Measurements from ENCODE around the gene WNT3. TPM values are rescaled to one million over a fixed set of nuclear protein-coding genes. Genes with fewer than 3 reads are reported as not detected.

WNT3 gene
- total and polyA plus RNA-seq, 2 experiments from 2014 or later, result 6.1 to 7.3 TPM

DNA sequence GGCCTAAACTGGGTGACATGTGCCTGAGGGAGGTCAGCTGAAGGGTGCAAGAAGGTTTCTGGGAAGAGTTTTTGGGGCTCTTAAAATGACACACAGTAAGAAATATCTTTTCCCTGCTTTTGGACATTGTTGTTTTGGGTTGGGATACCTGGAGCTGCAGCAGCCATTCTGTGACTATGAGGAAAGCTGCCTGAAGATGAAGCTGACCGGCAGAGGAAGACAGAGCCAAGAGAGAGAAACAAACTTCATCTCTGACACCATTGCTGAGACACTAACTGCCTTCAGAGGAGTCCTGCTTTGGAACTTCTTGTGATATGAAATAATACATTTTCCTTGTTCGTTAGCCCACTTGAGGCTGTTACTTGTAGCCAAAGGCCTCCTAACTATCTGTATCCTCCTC is 8.8 kb upstream of the WNT3 start:
- 96% methylated on average over 2 of the region's 2 CpGs for WGBS (ENCODE audit: low lambda C conversion rate, missing lambda C conversion rate)
- no peaks in the 10 kb centered on the region for H3K9me3 ChIP-seq (ENCODE audit: low read depth)
- H4K20me1 ChIP-seq (ENCODE audit: insufficient read depth, poor library complexity, severe bottlenecking), result no peaks in the 10 kb centered on the region
- H3K36me3 ChIP-seq (replicated peaks; ENCODE audit: insufficient read depth, low read depth), result no peaks in the 10 kb centered on the region
- no peaks in the 10 kb centered on the region for H3K9me2 ChIP-seq (replicated peaks; ENCODE audit: insufficient read depth)
- H3K27ac ChIP-seq, result no peak overlapping the region
- no peaks in the 10 kb centered on the region for H3K79me2 ChIP-seq
- TF ChIP-seq EZH2phosphoT487 (IDR thresholded peaks at IDR 0.05; ENCODE audit: low read depth, severe bottlenecking, unreplicated experiment), result no peak
- no peak for TF ChIP-seq CTCF (IDR thresholded peaks at IDR 0.05; ENCODE audit: poor library complexity)
- no peak for TF ChIP-seq EZH2 (IDR thresholded peaks at IDR 0.05; ENCODE audit: borderline replicate concordance)
- no peak overlapping the region for H3K4me3 ChIP-seq
- no peaks in the 10 kb centered on the region for H3K4me1 ChIP-seq (ENCODE audit: insufficient read depth)
- H3K27me3 ChIP-seq, result peaks cover 8% of the 10 kb centered on the region
- no peak overlapping the region for H2AFZ ChIP-seq
- no peak overlapping the region for H3K4me2 ChIP-seq
- no peak for DNase-seq (ENCODE audit: low spot score)

DNA sequence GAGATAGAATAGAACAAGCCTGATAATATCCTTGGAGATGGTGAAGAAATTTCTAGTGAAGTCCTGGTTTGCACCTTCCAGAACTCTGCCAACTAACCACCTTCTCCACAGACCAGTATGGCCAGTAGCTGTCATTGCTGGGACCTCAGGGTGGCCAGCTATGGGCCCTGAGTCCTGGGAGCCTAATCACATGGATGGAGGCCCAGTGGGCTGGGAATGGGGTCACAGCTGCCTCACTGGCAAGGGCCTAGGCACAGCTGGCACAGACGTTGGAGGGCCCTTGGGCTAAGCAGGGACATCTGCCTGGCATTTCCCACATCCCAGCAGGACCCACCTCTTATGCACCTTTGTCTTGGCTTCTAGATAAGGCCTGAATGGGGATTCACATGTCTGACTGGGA is 7.6 kb upstream of the WNT3 start:
- DNase-seq (ENCODE audit: low spot score), result no peak
- TF ChIP-seq CTCF (IDR thresholded peaks at IDR 0.05; ENCODE audit: poor library complexity), result no peak
- TF ChIP-seq EZH2phosphoT487 (IDR thresholded peaks at IDR 0.05; ENCODE audit: low read depth, severe bottlenecking, unreplicated experiment), result no peak
- no peak for TF ChIP-seq EZH2 (IDR thresholded peaks at IDR 0.05; ENCODE audit: borderline replicate concordance)
- peaks cover 20% of the 10 kb centered on the region for H3K27me3 ChIP-seq
- no peak overlapping the region for H3K27ac ChIP-seq
- no peaks in the 10 kb centered on the region for H3K9me3 ChIP-seq (ENCODE audit: low read depth)
- H2AFZ ChIP-seq, result no peak overlapping the region
- no peaks in the 10 kb centered on the region for H3K79me2 ChIP-seq
- H4K20me1 ChIP-seq (ENCODE audit: insufficient read depth, poor library complexity, severe bottlenecking), result no peaks in the 10 kb centered on the region
- H3K9me2 ChIP-seq (replicated peaks; ENCODE audit: insufficient read depth), result no peaks in the 10 kb centered on the region
- H3K4me1 ChIP-seq (ENCODE audit: insufficient read depth), result no peaks in the 10 kb centered on the region
- H3K36me3 ChIP-seq (replicated peaks; ENCODE audit: insufficient read depth, low read depth), result no peaks in the 10 kb centered on the region
- no peak overlapping the region for H3K4me3 ChIP-seq
- 42% methylated on average over 1 of the region's 1 CpG for WGBS (ENCODE audit: low lambda C conversion rate, missing lambda C conversion rate)
- no peak overlapping the region for H3K4me2 ChIP-seq

DNA sequence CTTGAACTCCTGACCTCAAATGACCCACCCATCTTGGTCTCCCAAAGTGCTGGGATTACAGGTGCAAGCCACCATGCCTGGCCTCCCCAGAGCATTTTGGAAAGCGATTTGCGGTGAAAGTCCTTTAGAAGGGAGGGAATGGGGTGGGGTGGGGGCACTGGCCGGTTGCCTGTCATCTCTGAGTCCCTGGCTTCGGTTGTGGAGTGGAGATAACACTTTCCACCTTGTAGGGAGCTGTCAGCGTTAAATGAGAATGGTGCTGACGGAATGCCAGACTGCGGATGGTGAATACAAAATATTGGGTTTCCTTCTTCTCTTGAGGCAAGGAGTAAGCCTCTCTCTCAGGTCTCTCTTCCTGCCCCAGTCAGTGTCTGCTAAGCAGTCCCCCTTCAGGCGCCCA is 5.2 kb upstream of the WNT3 start:
- Histone ChIP-seq H2AFZ (no peak overlapping the region), H3K4me1 (ENCODE audit: insufficient read depth) (peaks cover 12% of the 10 kb centered on the region), H3K4me3 (no peak overlapping the region), H3K4me2 (no peak overlapping the region), H3K79me2 (no peaks in the 10 kb centered on the region), H3K27me3 (peaks cover 44% of the 10 kb centered on the region), H3K27ac (no peak overlapping the region), H3K9me2 (replicated peaks; ENCODE audit: insufficient read depth) (no peaks in the 10 kb centered on the region), H4K20me1 (ENCODE audit: insufficient read depth, poor library complexity, severe bottlenecking) (no peaks in the 10 kb centered on the region), H3K9me3 (ENCODE audit: low read depth) (no peaks in the 10 kb centered on the region), H3K36me3 (replicated peaks; ENCODE audit: insufficient read depth, low read depth) (no peaks in the 10 kb centered on the region)
- TF ChIP-seq EZH2 (IDR thresholded peaks at IDR 0.05; ENCODE audit: borderline replicate concordance) (no peak), CTCF (IDR thresholded peaks at IDR 0.05; ENCODE audit: poor library complexity) (no peak), EZH2phosphoT487 (IDR thresholded peaks at IDR 0.05; ENCODE audit: low read depth, severe bottlenecking, unreplicated experiment) (no peak)
- 81% methylated on average over 8 of the region's 8 CpGs for WGBS (ENCODE audit: low lambda C conversion rate, missing lambda C conversion rate)
- DNase-seq (ENCODE audit: low spot score), result no peak

Measured in hepatocyte (in vitro differentiated cells).